ENCODE data around the gene TFB2M. TPM values are rescaled to one million over a fixed set of nuclear protein-coding genes. Genes with fewer than 3 reads are reported as not detected.
A peak's percentile ranks its signal among the peaks of the same experiment; 100 is the strongest.

Gene TFB2M
- total RNA-seq, 1 donor from 2014 or later: 12.9 TPM

GRCh38 chr1:246587606-246588005, 21.5 kb upstream of the TFB2M start:
- no peak for TF ChIP-seq CTCF (conservative IDR thresholded peaks at IDR 0.05)
- Mint-ChIP-seq H3K27ac (no peak overlapping the region), H3K9me3 (no peaks in the 10 kb centered on the region), H3K4me3 (no peak overlapping the region), H3K27me3 (peaks cover 3% of the 10 kb centered on the region), H3K36me3 (peaks cover 27% of the 10 kb centered on the region), H3K4me1 (ENCODE audit: unreplicated experiment) (peaks cover 22% of the 10 kb centered on the region)
- DNase-seq (ENCODE audit: extremely low spot score, unreplicated experiment): no peak

- H3K27me3 Mint-ChIP-seq: peaks cover 3% of the 10 kb centered on the region
- TF ChIP-seq CTCF (conservative IDR thresholded peaks at IDR 0.05): no peak
- no peak for DNase-seq (ENCODE audit: extremely low spot score, unreplicated experiment)
- no peaks in the 10 kb centered on the region for H3K9me3 Mint-ChIP-seq
- H3K36me3 Mint-ChIP-seq: peaks cover 22% of the 10 kb centered on the region
- H3K4me3 Mint-ChIP-seq: no peak overlapping the region
- H3K4me1 Mint-ChIP-seq (ENCODE audit: unreplicated experiment): peaks cover 24% of the 10 kb centered on the region
- H3K27ac Mint-ChIP-seq: no peak overlapping the region
Measured at GRCh38 chr1:246587032-246587431, 21.0 kb upstream of the TFB2M start.

GRCh38 chr1:246583448-246584185, 17.6 kb upstream of the TFB2M start:
- peak overlapping the region; percentile 75 for H3K27ac Mint-ChIP-seq
- peaks cover 33% of the 10 kb centered on the region for H3K4me1 Mint-ChIP-seq (ENCODE audit: unreplicated experiment)
- no peak for DNase-seq (ENCODE audit: extremely low spot score, unreplicated experiment)
- H3K9me3 Mint-ChIP-seq: no peaks in the 10 kb centered on the region
- TF ChIP-seq CTCF (conservative IDR thresholded peaks at IDR 0.05): no peak
- H3K36me3 Mint-ChIP-seq: peaks cover 7% of the 10 kb centered on the region
- peaks cover 3% of the 10 kb centered on the region for H3K27me3 Mint-ChIP-seq
- peak overlapping the region; percentile 67 for H3K4me3 Mint-ChIP-seq

GRCh38 chr1:246583056-246583440, 17.0 kb upstream of the TFB2M start:
- Mint-ChIP-seq H3K4me1 (ENCODE audit: unreplicated experiment) (peaks cover 33% of the 10 kb centered on the region), H3K36me3 (peaks cover 7% of the 10 kb centered on the region), H3K4me3 (peak overlapping the region; percentile 37), H3K27me3 (peaks cover 3% of the 10 kb centered on the region), H3K27ac (peak overlapping the region; percentile 75), H3K9me3 (no peaks in the 10 kb centered on the region)
- no peak for DNase-seq (ENCODE audit: extremely low spot score, unreplicated experiment)
- no peak for TF ChIP-seq CTCF (conservative IDR thresholded peaks at IDR 0.05)

GRCh38 chr1:246582301-246583055, 16.4 kb upstream of the TFB2M start:
- Mint-ChIP-seq H3K36me3 (peaks cover 7% of the 10 kb centered on the region), H3K9me3 (no peaks in the 10 kb centered on the region), H3K27me3 (peaks cover 3% of the 10 kb centered on the region), H3K4me3 (peak overlapping the region; percentile 15), H3K27ac (peak overlapping the region; percentile 75), H3K4me1 (ENCODE audit: unreplicated experiment) (peaks cover 38% of the 10 kb centered on the region)
- DNase-seq (ENCODE audit: extremely low spot score, unreplicated experiment): no peak
- no peak for TF ChIP-seq CTCF (conservative IDR thresholded peaks at IDR 0.05)

Data from type B pancreatic cell (in vitro differentiated cells).